ENCODE measurements around the gene OSM. TPM values are rescaled to one million over a fixed set of nuclear protein-coding genes. Genes with fewer than 3 reads are reported as not detected.

The OSM gene
- polyA plus RNA-seq, 1 of the 3 experiments (the other 2 are of a cell fraction), result not detected

DNA sequence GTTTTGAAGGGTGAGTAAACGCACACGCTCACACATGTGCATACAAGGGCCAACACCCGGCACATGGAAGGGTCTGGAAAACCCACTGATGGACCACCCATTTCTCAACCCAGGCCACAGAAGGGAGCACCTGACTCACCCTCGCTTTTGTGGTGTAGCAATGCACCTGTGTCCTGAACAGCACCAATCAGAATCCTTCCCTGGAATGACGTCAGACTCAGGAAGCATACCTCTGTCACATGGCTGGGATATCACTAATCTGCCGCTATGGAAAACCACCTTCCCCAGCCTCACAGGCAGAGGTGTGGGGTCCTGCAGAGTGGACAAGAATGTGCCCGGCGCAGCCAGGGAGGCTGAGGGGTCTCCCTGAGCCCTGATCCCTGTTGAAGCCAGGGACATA lies 9.0 kb upstream of the OSM start:
- Histone ChIP-seq H3K4me3 (ENCODE audit: low read depth in 2 of 2, low read length in 1 of 2) (no peak overlapping the region), H2AFZ (ENCODE audit: low read depth) (no peak overlapping the region), H3F3A (replicated peaks; ENCODE audit: insufficient read depth) (peaks cover 23% of the 10 kb centered on the region), H3K9me3 (no peaks in the 10 kb centered on the region), H3K79me2 (ENCODE audit: insufficient read depth) (no peaks in the 10 kb centered on the region), H3K4me2 (no peak overlapping the region), H3K4me1 (ENCODE audit: control insufficient read depth in 1 of 2, insufficient read depth in 2 of 2, low read depth in 1 of 2, low read length in 1 of 2) (peaks cover 0 to 14% of the 10 kb centered on the region in 2 experiments; a peak in 2 of 4 replicates), H3K9me2 (no peaks in the 10 kb centered on the region), H3K36me3 (replicated peaks in 1 of 2; ENCODE audit: control insufficient read depth in 1 of 2, insufficient read depth in 2 of 2, low read length in 1 of 2) (no peaks in the 10 kb centered on the region), H4K20me1 (ENCODE audit: insufficient read depth) (no peaks in the 10 kb centered on the region), H3K9ac (no peak overlapping the region), H3K27ac (ENCODE audit: low read depth in 2 of 2, low read length in 1 of 2) (no peak overlapping the region), H3K27me3 (ENCODE audit: insufficient read depth) (no peaks in the 10 kb centered on the region)
- DNase-seq, result no peak
- WGBS (ENCODE audit: low lambda C conversion rate), result 90% methylated on average over 5 of the region's 8 CpGs
- CTCF ChIA-PET, result interaction anchor here (1.1 to 2.0 kb wide), 4 partner anchors 10 to 112 kb away, joined by 3 to 8 read pairs (median 5); partner anchors contain the start of gene RNF215
- TF ChIP-seq RFX5 (IDR thresholded peaks at IDR 0.05; ENCODE audit: low read length), result no peak
- no peak for TF ChIP-seq TAF1 (IDR thresholded peaks at IDR 0.05; ENCODE audit: borderline replicate concordance, low read depth, low read length)
- no peak for TF ChIP-seq NRF1 (IDR thresholded peaks at IDR 0.05; ENCODE audit: low read depth, low read length)
- no peak for TF ChIP-seq MEF2A (IDR thresholded peaks at IDR 0.05; ENCODE audit: borderline replicate concordance, low read depth)
- TF ChIP-seq, protein P1, sequence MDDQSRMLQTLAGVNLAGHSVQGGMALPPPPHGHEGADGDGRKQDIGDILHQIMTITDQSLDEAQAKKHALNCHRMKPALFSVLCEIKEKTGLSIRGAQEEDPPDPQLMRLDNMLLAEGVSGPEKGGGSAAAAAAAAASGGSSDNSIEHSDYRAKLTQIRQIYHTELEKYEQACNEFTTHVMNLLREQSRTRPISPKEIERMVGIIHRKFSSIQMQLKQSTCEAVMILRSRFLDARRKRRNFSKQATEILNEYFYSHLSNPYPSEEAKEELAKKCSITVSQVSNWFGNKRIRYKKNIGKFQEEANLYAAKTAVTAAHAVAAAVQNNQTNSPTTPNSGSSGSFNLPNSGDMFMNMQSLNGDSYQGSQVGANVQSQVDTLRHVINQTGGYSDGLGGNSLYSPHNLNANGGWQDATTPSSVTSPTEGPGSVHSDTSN (IDR thresholded peaks at IDR 0.05), result no peak
- TF ChIP-seq, protein P2, sequence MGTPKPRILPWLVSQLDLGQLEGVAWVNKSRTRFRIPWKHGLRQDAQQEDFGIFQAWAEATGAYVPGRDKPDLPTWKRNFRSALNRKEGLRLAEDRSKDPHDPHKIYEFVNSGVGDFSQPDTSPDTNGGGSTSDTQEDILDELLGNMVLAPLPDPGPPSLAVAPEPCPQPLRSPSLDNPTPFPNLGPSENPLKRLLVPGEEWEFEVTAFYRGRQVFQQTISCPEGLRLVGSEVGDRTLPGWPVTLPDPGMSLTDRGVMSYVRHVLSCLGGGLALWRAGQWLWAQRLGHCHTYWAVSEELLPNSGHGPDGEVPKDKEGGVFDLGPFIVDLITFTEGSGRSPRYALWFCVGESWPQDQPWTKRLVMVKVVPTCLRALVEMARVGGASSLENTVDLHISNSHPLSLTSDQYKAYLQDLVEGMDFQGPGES (IDR thresholded peaks at IDR 0.05; ENCODE audit: low read depth, low read length), result no peak
- TF ChIP-seq, protein P3, sequence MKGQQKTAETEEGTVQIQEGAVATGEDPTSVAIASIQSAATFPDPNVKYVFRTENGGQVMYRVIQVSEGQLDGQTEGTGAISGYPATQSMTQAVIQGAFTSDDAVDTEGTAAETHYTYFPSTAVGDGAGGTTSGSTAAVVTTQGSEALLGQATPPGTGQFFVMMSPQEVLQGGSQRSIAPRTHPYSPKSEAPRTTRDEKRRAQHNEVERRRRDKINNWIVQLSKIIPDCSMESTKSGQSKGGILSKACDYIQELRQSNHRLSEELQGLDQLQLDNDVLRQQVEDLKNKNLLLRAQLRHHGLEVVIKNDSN (IDR thresholded peaks at IDR 0.05; ENCODE audit: borderline replicate concordance, low read depth), result no peak
- no peak for TF ChIP-seq POLR2AphosphoS5 (IDR thresholded peaks at IDR 0.05; ENCODE audit: low read depth, low read length)
- no peak for TF ChIP-seq FOXM1 (IDR thresholded peaks at IDR 0.05; ENCODE audit: low read depth)
- no peak for TF ChIP-seq JUND (IDR thresholded peaks at IDR 0.05)
- no peak for TF ChIP-seq RAD21 (IDR thresholded peaks at IDR 0.05; ENCODE audit: low read length)
- TF ChIP-seq GATA2 (CRISPR knock-in tag; IDR thresholded peaks at IDR 0.05), result no peak
- no peak for TF ChIP-seq TCF12 (IDR thresholded peaks at IDR 0.05)
- TF ChIP-seq GABPA (IDR thresholded peaks at IDR 0.05; ENCODE audit: low read depth), result no peak
- no peak for TF ChIP-seq EP300 (IDR thresholded peaks at IDR 0.05; ENCODE audit: borderline replicate concordance in 1 of 2, low read depth in 1 of 2, low read length in 1 of 2)
- no peak for TF ChIP-seq FOSL2 (IDR thresholded peaks at IDR 0.05; ENCODE audit: borderline replicate concordance, low read depth)
- TF ChIP-seq, protein P4, sequence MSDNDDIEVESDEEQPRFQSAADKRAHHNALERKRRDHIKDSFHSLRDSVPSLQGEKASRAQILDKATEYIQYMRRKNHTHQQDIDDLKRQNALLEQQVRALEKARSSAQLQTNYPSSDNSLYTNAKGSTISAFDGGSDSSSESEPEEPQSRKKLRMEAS (IDR thresholded peaks at IDR 0.05; ENCODE audit: low read depth), result no peak
- POLR2A ChIA-PET, result no interaction called here

Measured in SK-N-SH (cell line).